HG03097 (cell line): ENCODE data around the gene NRG3.
"Not testable (repeated sequence)": the region's sequence is repeated elsewhere in the genome, so short reads cannot be mapped to it uniquely, and the experiment has no call there.

ENCODE experiments used
- ATAC-seq: cut with Tn5 transposase; IDR thresholded peaks from one replicate; pipeline ENCODE4 v1.9.1; 2021; ENCODE audit not compliant: unreplicated experiment, low FRiP score

The NRG3 gene

DNA sequence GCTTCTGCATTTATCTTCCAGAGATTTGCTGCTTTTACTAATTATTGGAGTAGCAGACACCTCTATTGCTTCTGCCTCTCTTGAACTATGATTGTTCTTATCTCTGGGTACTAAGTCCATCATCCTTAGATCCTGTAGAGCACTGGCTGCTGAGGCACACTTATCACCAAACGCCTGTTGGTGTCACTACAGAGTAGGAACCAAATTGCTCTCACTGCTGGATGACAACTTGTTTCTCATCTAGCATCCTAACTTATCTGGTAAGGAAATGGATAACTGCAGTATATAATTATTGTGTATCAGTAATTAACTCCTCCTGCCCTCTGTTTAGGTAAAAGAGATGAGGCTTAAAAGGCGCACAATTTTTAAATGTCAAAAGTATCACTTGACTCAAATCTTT lies 1059.4 kb downstream of the NRG3 start:
- ATAC-seq, result no peak

DNA sequence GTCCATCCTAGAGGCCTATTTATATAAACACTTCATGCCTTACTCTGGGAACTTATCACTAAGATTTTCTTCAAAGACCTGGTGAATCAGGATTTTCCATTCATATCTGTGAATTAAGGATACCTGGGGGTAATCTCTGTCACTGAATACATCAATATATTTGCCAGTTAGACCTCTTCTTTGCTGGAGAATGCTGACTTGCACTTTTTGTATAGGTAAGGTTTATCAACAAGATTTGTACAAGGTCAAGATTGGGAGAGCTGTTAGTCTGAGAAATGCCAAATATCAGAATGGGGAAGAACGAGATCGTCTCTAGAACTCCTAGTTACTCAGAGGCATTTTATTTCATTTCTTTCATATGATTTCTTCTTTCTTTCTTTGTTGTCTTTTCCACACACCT lies 1060.0 kb downstream of the NRG3 start:
- ATAC-seq, result no peak

DNA sequence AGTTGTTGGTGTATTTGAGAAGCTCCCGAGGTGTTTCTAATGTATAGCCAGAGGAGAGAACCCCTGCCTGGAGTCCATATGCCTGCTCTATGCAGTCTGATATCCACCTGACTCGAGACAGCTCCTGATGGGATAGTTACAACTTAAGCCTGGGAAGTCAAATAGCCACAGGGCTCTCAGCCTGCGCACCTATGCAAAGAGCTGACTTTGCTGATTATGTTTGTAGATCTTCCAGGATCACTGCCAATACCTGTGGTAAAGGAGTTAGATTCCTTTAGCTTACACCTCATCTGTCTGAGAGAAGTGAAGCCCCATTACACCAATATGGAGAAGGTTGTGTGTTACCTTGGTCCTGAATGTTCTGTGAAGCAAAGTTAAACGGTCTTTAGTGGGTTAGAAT lies 1063.3 kb downstream of the NRG3 start:
- ATAC-seq, result no peak

DNA sequence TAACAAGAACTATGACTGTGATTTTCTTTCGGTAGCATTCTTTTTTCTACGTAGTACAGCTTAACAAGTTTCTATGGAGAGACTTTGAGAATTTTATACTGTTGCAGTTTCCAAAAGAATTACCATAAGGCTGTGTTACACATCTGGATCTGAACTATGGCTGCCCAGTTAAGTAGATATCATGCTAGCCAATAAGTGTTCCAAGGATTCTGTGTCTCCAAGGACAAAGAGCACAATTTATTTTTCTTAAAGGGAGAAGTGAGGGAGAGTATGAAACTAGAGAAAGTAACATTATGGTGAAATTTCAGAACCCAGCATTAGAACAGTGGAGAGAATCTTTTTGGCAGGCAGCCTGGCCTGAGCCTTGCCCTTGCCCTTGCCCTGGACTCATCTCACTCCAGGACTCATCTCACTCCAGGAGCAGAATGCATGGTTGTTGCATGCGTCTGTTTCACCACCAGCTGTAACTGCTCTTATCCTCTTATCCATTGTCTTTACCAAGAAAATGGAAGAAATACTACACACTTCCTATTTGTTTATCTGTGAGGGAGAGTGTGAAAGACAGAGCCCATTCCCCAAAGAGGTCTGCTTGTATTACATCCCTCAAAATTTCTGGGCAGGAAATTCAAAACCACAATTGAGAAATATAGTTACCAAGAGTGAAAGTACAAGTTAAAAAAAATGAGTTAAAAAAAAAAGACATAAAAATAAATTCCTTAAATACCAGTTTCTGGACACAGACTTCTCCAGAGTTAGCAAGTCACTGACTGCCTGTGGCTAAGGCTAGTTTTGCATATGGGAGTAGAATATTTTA lies 1067.5 kb downstream of the NRG3 start:
- ATAC-seq, result no peak

DNA sequence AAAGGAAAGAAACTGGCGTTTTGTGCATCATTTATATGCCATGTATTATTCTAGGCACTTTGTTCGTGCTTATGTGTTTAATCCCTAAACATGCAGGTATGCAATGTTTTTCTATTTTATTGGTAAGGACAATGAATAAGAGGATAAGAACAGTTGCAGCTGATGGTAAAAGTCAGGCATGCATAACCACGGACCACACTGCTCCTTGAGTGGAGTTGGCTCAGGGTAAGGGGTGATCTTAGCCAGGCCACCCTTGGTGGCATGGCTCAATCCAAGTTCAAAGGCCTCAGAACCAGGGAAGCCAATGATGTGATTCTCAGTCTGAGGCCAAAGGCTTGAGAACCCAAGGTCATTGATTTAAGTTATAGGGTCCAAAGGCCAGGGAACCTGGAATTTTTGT lies 1068.1 kb downstream of the NRG3 start:
- ATAC-seq, result no peak

DNA sequence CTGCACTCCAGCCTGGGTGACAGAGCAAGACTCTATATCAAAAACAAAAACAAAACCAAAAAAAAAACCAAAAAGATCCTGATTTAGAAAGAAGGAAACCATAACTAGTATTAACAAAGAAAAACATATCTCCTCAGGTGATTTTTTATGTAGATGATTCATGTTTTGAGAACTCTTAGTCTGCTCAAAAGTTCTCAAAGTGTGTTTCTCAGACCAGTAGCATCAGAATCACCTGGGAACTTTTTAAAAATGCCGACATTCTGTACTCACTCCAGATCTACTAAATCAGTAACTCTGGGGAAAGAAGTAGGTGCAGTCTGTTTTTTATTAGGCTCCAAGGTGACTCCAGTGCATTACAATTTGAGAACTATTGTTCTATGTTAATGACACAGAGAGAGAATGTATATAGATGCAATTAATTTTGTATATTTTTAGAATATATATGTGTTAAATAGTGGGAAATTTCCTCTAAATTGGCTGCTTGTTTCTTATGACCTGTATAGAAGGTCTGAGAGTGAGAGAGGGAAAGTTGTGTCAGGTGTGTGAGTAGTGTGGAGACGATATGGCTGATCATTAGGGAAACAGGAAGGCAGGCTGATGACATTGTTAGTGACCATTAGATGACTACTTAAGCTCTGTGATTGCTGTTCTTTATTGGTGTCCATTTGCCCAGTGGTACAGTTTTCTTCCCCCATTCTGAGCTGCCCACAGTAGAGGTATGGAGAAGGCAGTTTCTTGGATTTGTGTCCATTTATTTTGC lies 1075.0 kb downstream of the NRG3 start:
- ATAC-seq, result no peak

DNA sequence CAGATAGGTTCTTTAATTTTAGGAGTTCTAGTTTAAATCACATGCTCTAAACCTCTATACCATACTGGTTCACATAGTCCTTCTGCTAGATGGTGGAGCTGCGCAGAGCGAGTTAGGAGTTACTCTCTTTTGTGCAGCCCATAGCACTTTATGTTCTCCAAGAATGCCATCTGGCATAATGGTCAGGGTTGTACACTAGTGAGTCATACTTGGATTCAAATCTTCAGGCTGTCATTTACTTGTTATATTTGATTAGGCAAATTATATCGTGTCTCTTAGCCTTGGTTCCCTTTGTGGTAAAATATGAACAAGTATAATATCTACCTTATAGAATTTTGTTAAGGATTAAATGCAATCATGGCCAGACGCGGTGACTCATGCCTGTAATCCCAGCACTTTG lies 1078.3 kb downstream of the NRG3 start:
- no peak for ATAC-seq

DNA sequence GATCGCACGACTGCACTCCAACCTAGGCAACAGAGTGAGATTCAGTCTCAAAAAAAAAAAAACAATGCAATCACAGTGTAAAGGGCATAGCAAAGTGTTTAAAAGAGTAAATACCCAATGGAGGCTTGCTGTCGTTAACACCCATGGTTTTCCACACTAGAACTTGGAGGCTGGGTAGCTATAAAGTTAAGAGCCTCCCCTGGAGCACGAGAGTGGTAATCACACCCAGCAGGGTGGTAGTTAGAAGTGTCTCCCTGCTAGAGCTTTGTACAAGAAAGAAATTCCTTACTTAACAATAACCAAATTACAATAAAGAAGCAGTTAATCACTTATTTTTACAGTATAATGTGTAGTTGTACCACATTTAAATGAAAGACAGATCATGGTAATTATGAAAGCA lies 1078.9 kb downstream of the NRG3 start:
- ATAC-seq, result no peak

DNA sequence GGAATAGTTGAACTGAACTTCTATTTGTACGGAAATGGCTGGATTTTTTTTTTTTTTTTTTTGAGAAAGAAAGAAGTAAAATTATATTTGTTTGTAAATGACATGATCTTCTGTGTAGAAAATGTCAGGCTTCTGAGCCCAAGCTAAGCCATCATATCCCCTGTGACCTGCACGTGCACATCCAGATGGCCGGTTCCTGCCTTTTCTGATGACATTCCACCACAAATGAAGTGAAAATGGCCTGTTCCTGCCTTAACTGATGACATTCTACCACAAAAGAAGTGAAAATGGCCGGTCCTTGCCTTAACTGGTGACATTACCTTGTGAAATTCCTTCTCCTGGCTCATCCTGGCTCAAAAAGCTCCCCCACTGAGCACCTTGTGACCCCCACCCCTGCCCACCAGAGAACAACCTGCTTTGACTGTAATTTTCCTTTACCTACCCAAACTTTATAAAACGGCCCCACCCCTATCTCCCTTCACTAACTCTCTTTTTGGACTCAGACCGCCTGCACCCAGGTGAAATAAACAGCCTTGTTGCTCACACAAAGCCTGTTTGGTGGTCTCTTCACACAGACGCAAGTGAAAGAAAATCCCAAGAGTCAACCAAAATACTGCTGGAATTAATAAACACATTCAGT lies 1085.5 kb downstream of the NRG3 start:
- ATAC-seq, result not testable (repeated sequence)

DNA sequence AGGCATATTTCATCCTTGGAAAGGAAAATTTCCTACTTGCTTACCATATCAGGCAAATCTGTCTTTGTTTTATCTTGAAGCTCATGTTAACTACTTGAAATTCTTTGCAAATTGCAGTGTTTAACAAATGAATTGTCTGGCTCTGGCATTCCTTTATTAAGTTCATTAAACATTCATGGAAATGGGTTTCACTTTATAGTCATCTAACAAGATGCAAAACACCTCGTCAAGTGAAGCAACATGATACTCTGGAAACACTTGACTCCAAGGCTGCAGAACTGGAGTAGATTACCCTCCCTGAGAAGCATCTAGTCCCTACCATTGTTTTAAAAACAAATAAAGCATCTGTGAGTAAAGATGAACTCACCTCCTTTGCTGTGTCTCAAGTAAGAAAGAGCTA lies 1086.9 kb downstream of the NRG3 start:
- ATAC-seq, result no peak

DNA sequence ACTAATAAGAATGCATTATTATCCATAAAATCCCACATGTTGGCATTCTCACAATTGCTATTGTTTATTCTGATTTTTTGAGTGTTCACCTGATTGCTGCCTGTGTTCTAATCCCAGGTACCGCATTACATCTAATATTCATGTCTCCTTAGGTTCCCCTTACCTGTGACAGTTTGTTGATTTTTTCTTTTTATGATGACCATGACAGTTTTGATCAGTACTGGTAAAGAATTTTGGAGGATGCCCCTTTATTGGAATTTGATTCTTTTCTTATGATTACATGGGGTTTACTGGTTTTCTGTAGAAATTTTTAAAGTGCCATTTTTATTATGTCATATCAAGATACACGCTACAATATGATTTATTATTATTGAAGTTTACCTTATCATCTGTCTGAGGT lies 1091.1 kb downstream of the NRG3 start:
- no peak for ATAC-seq

DNA sequence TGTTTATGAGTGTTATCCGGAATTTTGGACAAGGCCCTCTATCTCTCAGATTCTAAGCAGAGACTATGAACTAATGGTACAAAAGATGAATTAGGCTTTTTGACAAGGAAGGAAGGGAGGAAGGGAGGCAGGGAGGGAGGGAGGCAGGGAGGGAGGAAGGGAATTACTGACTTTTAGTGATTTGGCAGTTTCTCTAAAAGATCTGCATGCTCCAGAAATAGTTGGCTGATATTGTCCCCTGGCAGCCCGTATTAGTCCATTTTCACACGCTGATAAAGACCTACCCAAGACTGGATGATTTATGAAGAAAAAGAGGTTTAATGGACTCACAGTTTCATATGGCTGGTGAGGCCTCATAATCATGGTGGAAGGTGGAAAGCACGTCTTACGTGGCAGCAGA lies 1093.5 kb downstream of the NRG3 start:
- ATAC-seq, result no peak

DNA sequence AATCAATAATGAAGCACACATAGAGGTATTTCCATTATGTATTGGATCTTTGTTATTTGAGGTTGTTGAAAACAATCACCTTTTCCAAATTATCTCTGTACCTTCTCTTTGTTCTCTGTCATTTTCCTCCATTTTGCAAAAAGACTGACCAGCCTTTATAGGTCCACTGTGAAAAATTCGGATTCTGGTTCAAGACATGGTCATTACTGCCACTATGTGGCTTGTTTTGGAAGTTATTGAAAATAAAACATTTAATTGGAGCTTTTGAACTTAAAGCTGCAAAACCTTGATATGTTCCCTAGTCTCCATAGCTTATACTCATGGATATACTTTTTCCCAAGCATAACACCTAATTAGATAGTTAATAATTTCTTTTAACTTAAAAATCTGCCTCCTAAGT lies 1094.4 kb downstream of the NRG3 start:
- no peak for ATAC-seq

DNA sequence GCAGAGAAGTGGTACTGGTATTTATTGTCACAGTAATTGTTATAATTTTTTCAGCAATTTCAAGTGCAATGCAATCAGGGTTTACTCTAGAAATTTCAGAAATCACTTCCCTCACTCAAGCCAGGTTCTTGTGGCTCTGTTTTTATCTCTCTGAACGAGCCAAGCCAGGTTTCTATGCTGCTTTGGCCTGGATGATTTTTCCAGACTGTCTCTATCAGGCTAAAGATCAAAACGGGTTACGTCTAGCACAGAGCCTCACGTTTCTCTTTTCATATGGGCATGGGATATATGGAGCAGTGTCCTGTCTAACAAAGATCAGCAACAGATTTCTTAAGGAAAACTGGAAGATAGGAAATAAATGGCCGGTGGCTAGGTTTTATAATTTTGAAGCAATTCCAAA lies 1105.3 kb downstream of the NRG3 start:
- ATAC-seq, result no peak

DNA sequence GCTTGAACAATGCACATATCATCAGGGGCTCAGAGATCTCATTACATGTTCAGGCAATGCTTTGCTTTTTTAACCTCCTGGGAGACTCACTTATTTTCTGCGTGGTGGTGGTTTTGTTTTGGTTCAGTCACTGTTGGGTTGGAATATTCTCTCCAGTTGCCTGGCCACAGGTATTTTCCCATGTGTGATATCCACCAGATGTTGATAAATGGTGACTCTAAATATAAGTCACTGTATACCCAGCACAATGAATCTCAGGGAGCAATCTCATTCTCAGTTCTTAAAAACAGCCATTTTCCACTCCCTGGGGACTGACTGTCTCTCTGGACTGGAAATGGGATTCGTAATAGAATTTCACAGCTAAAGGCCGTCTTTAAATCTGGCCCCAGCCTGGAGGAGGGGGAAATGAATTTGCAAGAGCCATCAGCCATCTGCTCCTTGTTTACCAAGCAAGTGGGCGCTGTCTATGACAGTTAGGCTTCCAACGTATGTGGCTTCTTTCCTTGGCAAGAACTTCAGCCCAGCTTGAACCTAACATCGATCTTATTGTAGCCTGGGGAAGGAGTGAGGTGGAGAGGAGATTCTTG lies 1106.2 kb downstream of the NRG3 start:
- ATAC-seq, result no peak

DNA sequence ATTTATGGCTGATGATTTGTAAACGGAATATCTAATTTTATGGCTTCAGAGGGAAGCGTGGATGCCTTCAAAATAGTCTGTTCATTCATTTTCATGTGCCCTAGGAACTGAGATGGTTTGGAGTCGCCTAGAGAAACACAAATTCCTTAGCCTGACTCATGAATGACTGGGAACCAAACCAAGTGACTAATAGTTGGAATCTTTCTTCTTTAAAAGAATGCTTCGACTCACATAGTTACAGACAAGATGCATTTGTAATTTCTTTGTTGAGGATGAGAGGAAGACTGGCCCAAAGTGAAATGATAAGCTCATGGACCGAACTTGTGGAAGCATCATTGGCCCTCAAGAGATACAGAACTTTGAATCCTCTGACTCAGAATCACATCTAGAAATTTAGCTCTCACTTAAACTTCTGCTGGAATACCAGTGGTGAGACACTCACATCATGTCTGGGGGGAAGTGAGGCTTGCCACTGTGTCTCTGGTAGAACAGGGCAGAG lies 1107.2 kb downstream of the NRG3 start:
- ATAC-seq, result no peak

DNA sequence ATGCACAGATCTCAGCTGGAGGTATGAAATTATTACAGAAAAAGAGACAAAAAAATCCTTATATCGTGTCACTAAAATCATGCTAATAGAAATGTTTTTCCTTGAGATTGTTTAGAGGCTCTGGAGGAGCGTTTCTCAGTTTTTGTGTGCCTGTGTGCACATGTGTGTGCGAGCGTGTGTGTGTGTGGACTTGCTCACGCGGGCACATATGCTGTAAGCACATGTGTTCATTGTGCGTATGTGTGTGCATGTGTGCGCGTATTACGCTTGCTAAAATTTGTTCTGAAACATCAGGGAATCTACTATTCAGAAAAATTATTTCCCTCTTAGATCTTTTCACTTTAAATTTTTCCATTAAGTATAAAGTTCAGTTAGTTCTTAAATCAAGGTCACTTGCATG lies 1111.2 kb downstream of the NRG3 start:
- no peak for ATAC-seq

DNA sequence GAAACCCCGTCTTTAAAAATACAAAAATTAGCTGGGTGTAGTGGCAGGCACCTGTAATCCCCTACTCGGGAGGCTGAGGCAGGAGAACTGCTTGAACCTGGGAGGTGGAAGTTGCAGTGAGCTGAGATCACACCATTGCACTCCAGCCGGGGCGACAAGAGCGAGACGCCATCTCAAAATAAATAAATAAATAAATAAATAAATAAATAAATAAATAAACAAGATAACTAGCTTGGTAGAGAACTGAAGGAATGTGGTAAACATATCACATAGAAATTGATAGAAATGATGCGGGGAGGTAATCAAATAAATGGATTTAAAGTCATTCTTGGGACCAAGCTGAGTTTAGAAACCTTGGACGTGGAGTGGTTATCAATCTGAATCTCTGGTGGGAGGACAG lies 1131.5 kb downstream of the NRG3 start:
- not testable (repeated sequence) for ATAC-seq

DNA sequence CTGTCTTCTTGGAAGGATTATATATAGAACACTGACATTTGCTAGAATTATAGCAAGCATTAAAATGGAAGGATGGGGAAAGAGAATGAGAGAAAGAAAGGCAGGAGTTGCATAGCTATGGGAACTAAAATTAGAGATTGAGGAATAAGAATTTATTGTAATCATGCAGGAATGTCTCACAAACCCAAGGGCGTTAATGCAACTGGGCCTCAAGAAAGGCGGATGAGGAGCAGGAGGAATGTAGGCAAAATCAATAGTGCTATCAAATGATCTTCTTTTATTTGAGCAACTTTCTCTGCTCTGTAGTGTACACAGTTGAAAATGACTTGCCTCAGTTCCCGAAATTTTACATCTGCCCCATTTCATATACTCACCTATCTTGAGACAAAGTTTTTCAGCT lies 1132.5 kb downstream of the NRG3 start:
- ATAC-seq, result no peak

DNA sequence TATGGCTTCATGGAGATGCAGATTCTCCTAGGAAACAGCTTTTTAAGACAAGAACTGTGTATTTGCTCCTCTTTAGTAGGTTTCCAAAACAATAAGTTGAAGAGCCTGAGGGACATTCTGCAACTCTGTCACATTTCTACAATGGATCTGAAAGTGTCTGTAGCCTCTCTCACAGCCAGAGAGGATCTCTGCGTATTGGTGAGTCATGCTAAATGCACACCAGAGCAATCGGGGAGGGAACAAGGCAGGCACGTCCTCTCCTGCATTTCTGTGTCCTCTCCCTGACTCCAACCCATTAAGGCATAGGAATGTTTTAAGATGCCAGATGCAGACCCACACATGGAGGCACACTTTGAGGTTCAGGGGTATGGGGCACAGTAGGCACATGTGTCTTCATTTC lies 1137.9 kb downstream of the NRG3 start:
- no peak for ATAC-seq
